ENCODE results near the gene PLEKHA1.

Gene PLEKHA1

DNA sequence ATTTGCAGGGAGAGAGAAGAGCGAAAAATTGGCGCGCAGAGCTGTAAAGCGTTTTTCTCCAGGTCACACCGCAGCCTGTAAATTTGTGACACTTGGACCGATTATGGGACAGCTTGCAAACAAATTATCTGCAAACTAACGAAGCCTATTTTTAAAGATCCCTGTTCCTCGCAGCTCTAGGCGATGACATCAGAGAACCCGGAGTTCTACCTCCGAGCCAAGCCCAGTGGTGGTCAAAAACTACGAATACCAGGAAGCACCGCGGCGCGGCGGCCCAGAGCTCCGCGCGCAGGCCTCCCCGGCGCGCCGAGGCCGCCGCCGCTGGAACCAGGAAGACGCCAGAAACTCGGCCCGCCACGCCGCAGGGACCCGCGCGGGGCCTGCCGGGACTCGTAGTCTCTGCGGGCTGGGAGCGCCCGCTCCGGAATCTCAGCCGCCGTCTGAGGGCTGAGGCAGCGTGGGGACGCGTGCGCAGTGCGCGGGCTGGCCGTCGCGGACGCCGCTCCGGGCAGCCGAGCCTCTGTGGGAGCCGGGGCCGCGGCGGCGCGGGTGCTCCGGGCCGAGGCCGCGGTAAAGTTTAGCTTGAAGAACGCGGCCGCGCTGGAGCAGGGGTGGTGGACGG, at the start of gene PLEKHA1:
TSS of gene PLEKHA1 (plus strand) at position 472 of the 622 bp plus-strand sequence. CDS start 18,493 bp downstream, outside the sequence.
- in situ Hi-C loops (cut with MboI; ENCODE audit: low sequenced_read_pairs): no loop called here

DNA sequence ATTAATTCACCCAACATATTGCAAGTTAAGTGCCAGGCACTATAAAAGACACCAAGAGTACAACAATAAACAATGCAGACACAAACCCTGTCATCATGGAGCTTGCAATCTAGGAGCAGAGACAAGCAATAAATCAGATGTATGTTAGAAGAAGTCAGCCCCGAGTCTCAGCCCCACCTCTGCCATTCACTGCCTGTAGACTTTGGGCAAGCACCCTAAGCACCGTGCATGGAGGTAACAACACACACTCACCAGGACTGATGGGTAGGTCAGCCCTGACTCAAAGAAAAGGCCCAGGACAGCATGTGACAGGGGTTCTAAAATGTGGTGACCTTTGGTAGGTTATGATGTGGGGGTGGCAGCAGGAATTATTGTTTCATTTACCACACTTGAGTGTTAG, 49.3 kb upstream of the PLEKHA1 start:
- in situ Hi-C loops (cut with MboI; ENCODE audit: low sequenced_read_pairs): no loop called here

DNA sequence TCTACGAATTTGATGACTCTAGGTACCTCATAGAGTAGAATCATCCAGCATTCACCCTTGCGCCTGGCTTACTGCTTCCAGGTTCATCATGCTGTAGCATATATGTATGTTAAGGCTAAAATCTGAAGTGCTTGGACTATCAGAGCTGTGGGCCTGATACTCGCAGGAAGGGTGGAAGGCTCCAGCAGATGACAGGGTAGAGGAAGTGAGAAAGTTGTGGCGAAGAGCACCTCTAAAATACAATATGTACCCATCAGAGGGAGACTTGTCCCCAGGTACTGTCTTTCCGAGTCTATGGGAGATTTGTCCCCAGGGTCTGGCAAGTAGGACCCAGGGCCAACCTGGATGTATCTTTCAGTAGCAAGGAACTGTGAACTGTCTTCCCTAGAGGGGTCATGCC, 48.1 kb upstream of the PLEKHA1 start:
- in situ Hi-C loops (cut with MboI; ENCODE audit: low sequenced_read_pairs): no loop called here

DNA sequence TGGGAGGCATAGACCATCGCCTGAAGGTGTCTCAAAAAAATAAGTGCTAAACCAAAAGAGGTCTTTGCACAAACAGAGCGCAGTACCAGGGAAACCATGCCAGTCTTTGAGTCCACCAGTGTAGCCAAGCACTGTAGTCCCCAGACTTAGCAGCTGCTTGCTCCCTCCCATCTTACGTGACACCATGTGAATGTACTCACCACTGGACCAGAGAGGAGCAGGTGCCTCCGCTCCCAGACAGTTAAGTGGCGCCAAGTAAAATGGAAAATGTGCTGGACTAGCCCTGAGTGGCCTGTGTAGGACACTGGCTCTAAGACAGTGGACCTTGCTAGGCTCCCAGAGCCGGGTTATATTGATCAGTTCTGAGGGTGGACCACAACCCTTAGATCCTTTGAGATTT, 47.7 kb upstream of the PLEKHA1 start:
- in situ Hi-C loops (cut with MboI; ENCODE audit: low sequenced_read_pairs): no loop called here

- in situ Hi-C loops (cut with MboI; ENCODE audit: low sequenced_read_pairs): no loop called here
Measured at GRCh38 chr10:122327237-122328206, 47.0 kb upstream of the PLEKHA1 start.

DNA sequence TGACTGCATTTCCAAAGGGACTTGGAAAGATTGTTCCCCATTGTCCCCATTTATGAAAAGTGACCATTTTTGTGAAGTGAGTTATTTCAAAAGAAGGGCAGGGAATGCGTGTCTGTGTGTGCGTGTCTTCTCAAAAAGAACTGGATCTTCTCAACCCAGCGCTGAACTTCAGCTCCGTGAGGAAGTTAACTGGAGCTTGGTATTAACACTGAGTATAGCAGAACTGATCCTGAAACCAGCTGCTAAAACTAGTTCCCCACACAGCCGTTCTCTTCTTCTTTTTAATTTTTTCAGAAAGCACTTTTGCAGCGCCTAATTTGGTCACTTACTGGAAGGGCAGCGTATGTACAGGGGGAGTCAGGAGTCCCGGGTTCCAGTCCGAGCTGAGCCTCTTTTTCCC, 45.8 kb upstream of the PLEKHA1 start:
- in situ Hi-C loops (cut with MboI; ENCODE audit: low sequenced_read_pairs): no loop called here

- in situ Hi-C loops (cut with MboI; ENCODE audit: low sequenced_read_pairs): no loop called here
Measured at GRCh38 chr10:122329416-122329815, 45.1 kb upstream of the PLEKHA1 start.

- in situ Hi-C loops (cut with MboI; ENCODE audit: low sequenced_read_pairs): no loop called here
Measured at GRCh38 chr10:122331100-122331499, 43.4 kb upstream of the PLEKHA1 start.

- in situ Hi-C loops (cut with MboI; ENCODE audit: low sequenced_read_pairs): no loop called here
Measured at GRCh38 chr10:122331615-122332446, 42.7 kb upstream of the PLEKHA1 start.

DNA sequence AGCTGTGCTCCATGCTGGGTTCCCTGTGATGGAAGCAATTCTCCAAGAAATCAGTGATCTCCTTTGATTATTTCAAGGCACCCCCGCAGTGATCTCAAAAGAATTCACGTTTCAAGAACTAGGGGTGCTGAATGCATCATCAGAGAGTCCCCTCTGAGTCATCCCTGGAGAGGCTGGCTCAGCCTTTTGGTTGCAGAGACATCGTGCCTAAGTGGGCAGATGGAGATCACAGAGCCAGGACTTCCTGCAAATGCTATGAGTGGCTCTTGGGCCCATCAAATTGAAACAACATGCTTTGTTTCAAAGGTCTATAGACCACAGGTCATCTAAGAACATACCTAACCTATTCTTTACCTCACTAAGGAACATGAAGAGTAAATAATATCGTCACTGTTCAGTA, 41.5 kb upstream of the PLEKHA1 start:
- in situ Hi-C loops (cut with MboI; ENCODE audit: low sequenced_read_pairs): no loop called here

- in situ Hi-C loops (cut with MboI; ENCODE audit: low sequenced_read_pairs): no loop called here
Measured at GRCh38 chr10:122336332-122336731, 38.2 kb upstream of the PLEKHA1 start.

GRCh38 chr10:122336961-122337360, 37.5 kb upstream of the PLEKHA1 start:
- in situ Hi-C loops (cut with MboI; ENCODE audit: low sequenced_read_pairs): no loop called here

- in situ Hi-C loops (cut with MboI; ENCODE audit: low sequenced_read_pairs): no loop called here
Measured at GRCh38 chr10:122338609-122339441, 35.7 kb upstream of the PLEKHA1 start.

DNA sequence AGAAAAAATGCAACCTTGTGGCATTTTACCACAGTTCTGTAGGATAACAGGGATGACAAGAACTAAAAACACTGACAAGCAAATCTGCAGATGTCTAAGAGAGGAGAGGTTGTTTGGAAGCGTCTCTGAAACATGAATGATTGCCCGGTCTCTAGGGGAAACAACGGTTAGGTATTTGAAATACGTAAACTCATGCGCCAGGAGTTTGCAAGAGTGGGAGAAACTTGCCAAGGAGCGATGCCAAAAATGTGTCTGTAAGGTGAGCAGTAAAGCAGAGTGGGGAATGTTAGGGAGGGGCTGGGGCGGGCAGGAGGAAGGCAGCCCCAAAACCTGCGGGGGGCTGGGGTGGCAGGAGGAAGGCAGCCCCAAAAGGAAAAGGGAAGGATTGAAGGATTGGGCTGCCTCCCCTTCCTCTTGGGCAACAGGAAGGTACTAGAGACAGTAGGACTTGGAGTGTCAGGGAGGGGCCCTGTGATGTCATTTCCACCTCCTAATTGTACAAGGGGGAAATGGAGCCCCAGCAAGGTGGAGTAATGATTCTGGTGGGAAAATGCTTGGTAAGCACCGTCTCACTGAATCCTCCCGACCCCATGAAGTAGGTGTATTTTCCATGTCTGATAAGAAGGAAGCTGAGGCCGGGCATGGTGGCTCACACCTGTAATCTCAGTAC, 33.2 kb upstream of the PLEKHA1 start:
- in situ Hi-C loops (cut with MboI; ENCODE audit: low sequenced_read_pairs): no loop called here

- in situ Hi-C loops (cut with MboI; ENCODE audit: low sequenced_read_pairs): no loop called here
Measured at GRCh38 chr10:122342293-122343134, 32.0 kb upstream of the PLEKHA1 start.

- in situ Hi-C loops (cut with MboI; ENCODE audit: low sequenced_read_pairs): no loop called here
Measured at GRCh38 chr10:122343135-122343800, 31.2 kb upstream of the PLEKHA1 start.

GRCh38 chr10:122343936-122344335, 30.6 kb upstream of the PLEKHA1 start:
- in situ Hi-C loops (cut with MboI; ENCODE audit: low sequenced_read_pairs): no loop called here

GRCh38 chr10:122344741-122345258, 29.7 kb upstream of the PLEKHA1 start:
- in situ Hi-C loops (cut with MboI; ENCODE audit: low sequenced_read_pairs): no loop called here

Measured in HL-60/S4 (cell line).